Vagina (tissue), 2 donors: Measurements from ENCODE around the gene FAP.

Source experiments
- CTCF ChIP-seq, 3 experiments: fragments of 450-650 bp in 2 of 3; fragments of 200-600 bp in 1 of 3; sonication (generic) in 1 of 3; IDR thresholded peaks; one replicate each; pipeline ENCODE4 v1.5.1; 2017 to 2019; ENCODE audit warnings: antibody characterized with exemption in 3 of 3, mild to moderate bottlenecking in 2 of 3, moderate library complexity in 2 of 3
- POLR2A ChIP-seq, 2 donors: fragments of 450-650 bp; IDR thresholded peaks; one replicate each; pipeline ENCODE4 v1.6.1; 2017; ENCODE audit warnings: antibody characterized with exemption in 2 of 2, mild to moderate bottlenecking in 2 of 2, moderate library complexity in 2 of 2
- POLR2AphosphoS5 ChIP-seq, 2 donors: sonication (generic); formaldehyde crosslinking; IDR thresholded peaks; one replicate each; pipeline ENCODE4 v1.9.0; 2017; ENCODE audit warnings: antibody characterized with exemption in 2 of 2, mild to moderate bottlenecking in 2 of 2, low read depth in 1 of 2; ENCODE audit not compliant: insufficient read depth in 1 of 2

GRCh38 chr2:162267496-162267895 is 24.3 kb upstream of the FAP start:
- TF ChIP-seq POLR2A (IDR thresholded peaks at IDR 0.05) (no peak), CTCF (IDR thresholded peaks at IDR 0.05) (no peak), POLR2AphosphoS5 (IDR thresholded peaks at IDR 0.05; ENCODE audit: insufficient read depth in 1 of 2, low read depth in 1 of 2) (no peak)
